Thoracic aorta (tissue), 2 donors: ENCODE measurements around the gene TWSG1. TPM values are rescaled to one million over a fixed set of nuclear protein-coding genes. Genes with fewer than 3 reads are reported as not detected.

Experiments
- ATAC-seq: fragments of 150-250 bp; one replicate; pipeline ENCODE4 v1.8.0; 2017; ENCODE audit warnings: low read depth; ENCODE audit not compliant: insufficient number of reproducible peaks, low FRiP score
- DNase-seq: peaks from one replicate; pipeline ENCODE4 v3.0.0-alpha.2; 2020; ENCODE audit warnings: low spot score
- H3K27ac ChIP-seq, 2 donors: fragments of 200-600 bp; sonication (generic); 1 replicate in 1 of 2; 2 replicates in 1 of 2; pipeline ENCODE4 v1.5.1; 2016; ENCODE audit warnings: mild to moderate bottlenecking in 2 of 2, moderate library complexity in 2 of 2
- H3K27me3 ChIP-seq: fragments of 200-600 bp; sonication (generic); replicated peaks from 2 replicates; pipeline ENCODE4 v1.6.0; 2016; ENCODE audit warnings: mild to moderate bottlenecking; ENCODE audit not compliant: insufficient read depth
- H3K36me3 ChIP-seq: fragments of 200-600 bp; sonication (generic); one replicate; pipeline ENCODE4 v1.5.1; 2016
- H3K4me1 ChIP-seq, 2 donors: fragments of 200-600 bp; sonication (generic); 1 replicate in 1 of 2; 2 replicates in 1 of 2; pipeline versions ENCODE4 v1.5.1 to v1.6.0; 2016; ENCODE audit warnings: low read depth in 2 of 2, mild to moderate bottlenecking in 1 of 2; ENCODE audit not compliant: control insufficient read depth in 1 of 2
- H3K4me3 ChIP-seq: fragments of 200-600 bp; sonication (generic); 2 replicates; pipeline ENCODE4 v1.5.1; 2016; ENCODE audit warnings: mild to moderate bottlenecking
- H3K9me3 ChIP-seq: fragments of 200-600 bp; sonication (generic); 2 replicates; pipeline ENCODE4 v1.5.1; 2016
- total RNA-seq, 2 donors: library from RNA; depleted of rRNA; stranded (reverse); fragments of >200 nt; gene quantifications; one replicate each; pipeline versions ENCODE4 v1.1.0 to v1.2.3, GENCODE V29; 2016
- TF ChIP-seq, protein P1 (sequence below): fragments of 200-600 bp; sonication (generic); IDR thresholded peaks from one replicate; pipeline ENCODE4 v1.5.1; 2019; ENCODE audit warnings: antibody characterized with exemption

Gene TWSG1
- total RNA-seq, 2 donors from 2014 or later = 107 to 130 TPM

DNA sequence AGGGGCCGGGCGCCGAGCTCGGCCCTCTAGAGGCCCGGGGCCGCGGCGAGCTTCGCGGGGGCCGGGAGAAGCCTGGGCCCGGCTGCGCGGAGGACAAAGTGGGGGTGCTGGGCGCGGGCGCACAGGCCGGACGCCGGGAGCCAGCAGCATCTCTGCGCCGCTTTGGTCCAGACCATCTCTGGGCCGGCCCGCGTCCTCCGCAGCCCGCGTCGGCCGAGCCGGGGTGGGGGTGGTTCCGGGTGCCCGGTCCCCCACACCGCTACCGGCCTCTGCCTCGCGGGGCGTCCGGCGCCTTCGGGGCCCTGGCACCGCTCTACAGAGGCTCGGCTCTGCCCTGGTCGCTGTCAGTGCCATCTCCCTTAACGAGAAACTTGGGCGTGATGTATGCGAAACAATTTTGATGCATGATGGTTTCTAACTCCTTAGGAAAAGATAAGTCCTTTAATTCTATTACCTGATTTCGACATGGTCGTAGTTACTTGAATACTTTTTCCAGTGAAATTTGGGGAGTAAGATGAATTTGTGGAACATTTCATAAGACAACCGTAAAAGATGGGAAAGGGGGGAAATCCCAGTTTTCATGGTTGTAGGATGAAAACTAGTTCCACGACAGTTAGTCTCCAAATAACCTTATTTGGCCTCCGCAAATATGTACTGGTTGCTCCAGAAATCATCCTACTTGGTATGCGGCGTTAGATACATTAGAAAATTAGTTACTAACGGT lies 562 bp downstream of the TWSG1 start:
- Histone ChIP-seq H3K4me3 (peak overlapping the region; percentile 99), H3K27me3 (no peaks in the 10 kb centered on the region), H3K27ac (peak overlapping the region; percentile 83 to 95), H3K9me3 (no peaks in the 10 kb centered on the region), H3K36me3 (peaks cover 9% of the 10 kb centered on the region), H3K4me1 (peaks cover 15 to 23% of the 10 kb centered on the region in 2 donors)
- TF ChIP-seq, protein P1, sequence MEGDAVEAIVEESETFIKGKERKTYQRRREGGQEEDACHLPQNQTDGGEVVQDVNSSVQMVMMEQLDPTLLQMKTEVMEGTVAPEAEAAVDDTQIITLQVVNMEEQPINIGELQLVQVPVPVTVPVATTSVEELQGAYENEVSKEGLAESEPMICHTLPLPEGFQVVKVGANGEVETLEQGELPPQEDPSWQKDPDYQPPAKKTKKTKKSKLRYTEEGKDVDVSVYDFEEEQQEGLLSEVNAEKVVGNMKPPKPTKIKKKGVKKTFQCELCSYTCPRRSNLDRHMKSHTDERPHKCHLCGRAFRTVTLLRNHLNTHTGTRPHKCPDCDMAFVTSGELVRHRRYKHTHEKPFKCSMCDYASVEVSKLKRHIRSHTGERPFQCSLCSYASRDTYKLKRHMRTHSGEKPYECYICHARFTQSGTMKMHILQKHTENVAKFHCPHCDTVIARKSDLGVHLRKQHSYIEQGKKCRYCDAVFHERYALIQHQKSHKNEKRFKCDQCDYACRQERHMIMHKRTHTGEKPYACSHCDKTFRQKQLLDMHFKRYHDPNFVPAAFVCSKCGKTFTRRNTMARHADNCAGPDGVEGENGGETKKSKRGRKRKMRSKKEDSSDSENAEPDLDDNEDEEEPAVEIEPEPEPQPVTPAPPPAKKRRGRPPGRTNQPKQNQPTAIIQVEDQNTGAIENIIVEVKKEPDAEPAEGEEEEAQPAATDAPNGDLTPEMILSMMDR = no peak
- ATAC-seq (peak; percentile 26), DNase-seq (no peak)

DNA sequence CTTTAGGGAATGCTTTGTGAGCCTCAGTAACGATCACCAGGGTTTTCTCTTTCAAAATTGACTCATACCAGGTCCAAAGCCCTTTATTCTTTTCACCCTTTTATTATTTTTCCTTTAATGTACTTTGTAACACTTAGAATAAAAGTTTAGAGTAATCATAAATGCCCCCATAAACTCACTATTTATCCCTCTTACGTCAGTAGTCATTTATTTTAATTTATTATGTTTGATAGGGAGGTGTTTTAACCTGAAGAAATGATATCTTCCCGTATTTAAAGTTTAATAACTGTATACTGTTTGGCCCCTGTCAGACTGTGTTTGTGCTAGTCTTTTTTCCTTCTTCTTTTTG lies 1.1 kb downstream of the TWSG1 start:
- Histone ChIP-seq H3K9me3 (no peaks in the 10 kb centered on the region), H3K36me3 (peaks cover 12% of the 10 kb centered on the region), H3K4me1 (peaks cover 15 to 23% of the 10 kb centered on the region in 2 donors), H3K4me3 (peak overlapping the region; percentile 99), H3K27ac (peak overlapping the region; percentile 83 to 95), H3K27me3 (no peaks in the 10 kb centered on the region)
- TF ChIP-seq, protein P1 = no peak
- no peak for ATAC-seq
- DNase-seq = no peak

DNA sequence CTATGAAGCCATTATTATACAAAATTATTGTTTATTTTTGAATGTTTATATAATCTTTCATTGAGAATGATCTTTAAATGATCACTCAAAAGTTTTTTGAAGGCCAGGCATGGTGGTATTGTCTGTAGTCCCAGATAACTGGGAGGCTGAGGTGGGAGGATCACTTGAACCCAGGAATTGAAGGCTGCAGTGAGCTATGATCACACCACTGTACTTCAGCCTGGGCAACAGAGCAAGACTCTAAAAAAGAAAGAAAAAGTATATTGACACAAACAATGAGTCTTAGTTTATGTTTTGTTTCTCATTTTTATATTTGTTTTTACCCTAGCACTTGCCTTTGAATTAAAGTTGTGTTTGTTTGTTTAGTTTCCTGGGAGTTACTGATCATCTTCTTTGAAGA lies 2.3 kb downstream of the TWSG1 start:
- Histone ChIP-seq H3K9me3 (no peaks in the 10 kb centered on the region), H3K36me3 (peaks cover 14% of the 10 kb centered on the region), H3K4me1 (peaks cover 15 to 25% of the 10 kb centered on the region in 2 donors), H3K27me3 (no peaks in the 10 kb centered on the region), H3K27ac (no peak overlapping the region), H3K4me3 (peak overlapping the region; percentile 29)
- TF ChIP-seq, protein P1 = no peak
- ATAC-seq = no peak
- DNase-seq = no peak

DNA sequence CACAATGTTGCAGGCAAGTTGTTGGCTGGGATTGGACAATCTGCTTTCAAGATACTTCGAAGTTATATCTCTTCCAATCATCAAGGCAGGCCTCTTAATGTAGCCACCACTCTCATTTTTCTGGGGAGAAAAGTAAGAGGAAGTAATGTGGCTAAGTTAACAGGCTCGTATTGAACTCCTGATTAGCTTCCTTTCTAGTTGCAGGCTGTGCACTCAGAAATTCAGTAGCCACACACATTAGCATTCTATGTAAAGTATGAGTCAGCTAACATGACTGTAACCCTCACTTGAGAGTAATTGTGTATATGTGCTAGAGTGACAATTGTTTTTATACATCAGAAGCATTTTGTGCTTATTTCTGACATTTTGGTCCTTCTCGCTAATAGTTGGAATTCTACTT lies 3.3 kb downstream of the TWSG1 start:
- Histone ChIP-seq H3K27ac (no peak overlapping the region), H3K36me3 (peaks cover 14% of the 10 kb centered on the region), H3K27me3 (no peaks in the 10 kb centered on the region), H3K9me3 (no peaks in the 10 kb centered on the region), H3K4me1 (peaks cover 15 to 29% of the 10 kb centered on the region in 2 donors), H3K4me3 (no peak overlapping the region)
- ATAC-seq (no peak), DNase-seq (no peak)
- TF ChIP-seq, protein P1 = no peak

DNA sequence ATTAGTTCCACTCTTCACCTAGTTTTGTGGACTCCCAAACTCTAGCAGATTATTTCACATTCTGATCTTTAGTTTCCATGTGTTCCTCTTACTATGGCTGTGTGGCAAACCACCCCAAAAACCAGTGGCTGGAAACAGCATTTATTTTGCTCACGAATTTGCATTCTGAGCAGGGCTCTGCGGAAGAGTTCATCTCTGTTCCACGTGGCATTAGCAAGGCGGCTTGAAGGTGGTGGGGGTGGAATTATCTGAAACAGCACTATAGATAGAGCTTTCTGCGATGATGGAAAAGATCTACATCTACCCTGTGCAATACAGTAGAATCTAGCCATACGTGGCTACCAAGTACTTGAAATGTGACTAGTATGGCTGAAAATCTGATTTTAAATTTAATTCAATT lies 5.9 kb downstream of the TWSG1 start:
- Histone ChIP-seq H3K27ac (no peak overlapping the region), H3K27me3 (no peaks in the 10 kb centered on the region), H3K4me1 (peaks cover 15 to 28% of the 10 kb centered on the region in 2 donors), H3K36me3 (peaks cover 18% of the 10 kb centered on the region), H3K9me3 (no peaks in the 10 kb centered on the region), H3K4me3 (no peak overlapping the region)
- DNase-seq (no peak), ATAC-seq (no peak)
- TF ChIP-seq, protein P1 = no peak
